Right atrium auricular region (tissue), 2 donors: ENCODE data around the gene TRIO. TPM values are rescaled to one million over a fixed set of nuclear protein-coding genes. Genes with fewer than 3 reads are reported as not detected.

Experiments
- DNase-seq: peaks from one replicate; pipeline ENCODE4 v3.0.0-alpha.2; 2019; ENCODE audit warnings: low spot score
- H3K27ac ChIP-seq, 2 donors: fragments of 200-600 bp; sonication (generic); 1 replicate in 1 of 2; 2 replicates in 1 of 2; pipeline ENCODE4 v1.5.1; 2016 to 2019
- H3K27me3 ChIP-seq, 2 donors: fragments of 200-600 bp; sonication (generic); one replicate each; pipeline versions ENCODE4 v1.5.1 to v1.6.0; 2017 to 2019
- H3K36me3 ChIP-seq: fragments of 200-600 bp; sonication (generic); one replicate; pipeline ENCODE4 v1.5.1; 2016
- H3K4me1 ChIP-seq, 2 donors: fragments of 200-600 bp; sonication (generic); one replicate each; pipeline versions ENCODE4 v1.5.1 to v1.6.0; 2017 to 2019
- H3K4me3 ChIP-seq, 2 donors: fragments of 200-600 bp; sonication (generic); 1 replicate in 1 of 2; 2 replicates in 1 of 2; pipeline ENCODE4 v1.5.1; 2017 to 2019; ENCODE audit warnings: mild to moderate bottlenecking in 1 of 2, moderate library complexity in 1 of 2
- H3K9me3 ChIP-seq, 2 donors: fragments of 200-600 bp; sonication (generic); one replicate each; pipeline ENCODE4 v1.5.1; 2019
- total RNA-seq, 2 donors: library from RNA; depleted of rRNA; stranded (reverse); fragments of >200 nt; gene quantifications; one replicate each; pipeline ENCODE4 v1.1.0, GENCODE V29; 2016
- TF ChIP-seq, protein P1 (sequence below), 2 donors: fragments of 200-600 bp; sonication (generic); IDR thresholded peaks; one replicate each; pipeline ENCODE4 v1.5.1; 2019; ENCODE audit warnings: antibody characterized with exemption in 2 of 2

TRIO gene
- total RNA-seq, 2 donors from 2014 or later = 51.6 to 67.0 TPM

DNA sequence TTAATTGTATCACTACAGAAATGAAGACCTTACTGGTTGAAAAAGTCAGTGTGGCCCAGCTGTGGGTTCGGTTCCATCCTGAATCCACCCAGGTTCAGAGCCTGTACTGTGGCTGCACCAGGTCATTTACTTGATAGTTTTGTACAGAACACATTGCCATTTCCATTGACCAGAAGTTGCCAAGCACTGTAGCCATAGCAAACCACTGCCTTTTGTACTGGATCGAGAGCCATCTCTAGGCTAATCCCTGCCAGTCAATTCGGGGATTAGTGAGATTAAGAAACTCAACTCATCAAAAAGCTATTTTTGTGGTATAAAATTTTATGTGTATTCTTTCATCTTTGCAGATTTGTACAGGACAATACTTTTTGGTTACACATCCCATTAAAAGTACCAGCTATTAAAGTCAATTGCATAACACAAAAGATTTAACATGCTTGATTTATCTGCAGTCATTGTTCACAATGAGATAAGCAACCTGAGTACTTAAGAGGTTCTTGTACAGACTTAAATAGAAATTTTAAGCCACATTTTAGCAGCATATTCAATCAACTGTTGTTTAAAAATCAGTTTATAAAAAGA lies 329.9 kb downstream of the TRIO start:
- H3K4me1 ChIP-seq = no peaks in the 10 kb centered on the region
- no peak overlapping the region for H3K27ac ChIP-seq
- no peak overlapping the region for H3K4me3 ChIP-seq
- TF ChIP-seq, protein P1, sequence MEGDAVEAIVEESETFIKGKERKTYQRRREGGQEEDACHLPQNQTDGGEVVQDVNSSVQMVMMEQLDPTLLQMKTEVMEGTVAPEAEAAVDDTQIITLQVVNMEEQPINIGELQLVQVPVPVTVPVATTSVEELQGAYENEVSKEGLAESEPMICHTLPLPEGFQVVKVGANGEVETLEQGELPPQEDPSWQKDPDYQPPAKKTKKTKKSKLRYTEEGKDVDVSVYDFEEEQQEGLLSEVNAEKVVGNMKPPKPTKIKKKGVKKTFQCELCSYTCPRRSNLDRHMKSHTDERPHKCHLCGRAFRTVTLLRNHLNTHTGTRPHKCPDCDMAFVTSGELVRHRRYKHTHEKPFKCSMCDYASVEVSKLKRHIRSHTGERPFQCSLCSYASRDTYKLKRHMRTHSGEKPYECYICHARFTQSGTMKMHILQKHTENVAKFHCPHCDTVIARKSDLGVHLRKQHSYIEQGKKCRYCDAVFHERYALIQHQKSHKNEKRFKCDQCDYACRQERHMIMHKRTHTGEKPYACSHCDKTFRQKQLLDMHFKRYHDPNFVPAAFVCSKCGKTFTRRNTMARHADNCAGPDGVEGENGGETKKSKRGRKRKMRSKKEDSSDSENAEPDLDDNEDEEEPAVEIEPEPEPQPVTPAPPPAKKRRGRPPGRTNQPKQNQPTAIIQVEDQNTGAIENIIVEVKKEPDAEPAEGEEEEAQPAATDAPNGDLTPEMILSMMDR (IDR thresholded peaks at IDR 0.05) = no peak
- H3K9me3 ChIP-seq = no peaks in the 10 kb centered on the region
- DNase-seq = no peak
- H3K27me3 ChIP-seq = no peaks in the 10 kb centered on the region
- H3K36me3 ChIP-seq = peaks cover 73% of the 10 kb centered on the region

DNA sequence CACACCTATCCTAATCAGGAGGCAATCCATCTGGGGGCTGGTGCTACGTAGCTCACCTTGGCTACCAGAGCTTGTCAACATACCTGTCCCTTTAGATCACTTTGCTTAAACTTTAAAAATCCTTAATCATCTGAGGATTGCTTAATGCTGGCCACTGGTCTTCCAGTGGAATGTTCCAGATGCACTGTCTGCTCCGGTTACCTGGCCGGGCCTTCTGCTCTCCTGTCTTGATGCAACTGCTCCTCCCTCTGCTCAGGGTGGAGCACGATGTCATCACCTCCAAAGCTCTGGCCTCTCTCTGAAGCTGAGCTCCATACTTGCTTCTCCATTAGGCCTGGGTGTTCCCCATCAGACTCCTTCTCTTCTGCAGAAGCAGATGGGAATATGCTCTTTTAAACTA lies 331.9 kb downstream of the TRIO start:
- TF ChIP-seq, protein P1 (IDR thresholded peaks at IDR 0.05) = no peak
- Histone ChIP-seq H3K27me3 (no peaks in the 10 kb centered on the region), H3K4me3 (no peak overlapping the region), H3K36me3 (peaks cover 78% of the 10 kb centered on the region), H3K4me1 (no peaks in the 10 kb centered on the region), H3K27ac (no peak overlapping the region), H3K9me3 (no peaks in the 10 kb centered on the region)
- no peak for DNase-seq

DNA sequence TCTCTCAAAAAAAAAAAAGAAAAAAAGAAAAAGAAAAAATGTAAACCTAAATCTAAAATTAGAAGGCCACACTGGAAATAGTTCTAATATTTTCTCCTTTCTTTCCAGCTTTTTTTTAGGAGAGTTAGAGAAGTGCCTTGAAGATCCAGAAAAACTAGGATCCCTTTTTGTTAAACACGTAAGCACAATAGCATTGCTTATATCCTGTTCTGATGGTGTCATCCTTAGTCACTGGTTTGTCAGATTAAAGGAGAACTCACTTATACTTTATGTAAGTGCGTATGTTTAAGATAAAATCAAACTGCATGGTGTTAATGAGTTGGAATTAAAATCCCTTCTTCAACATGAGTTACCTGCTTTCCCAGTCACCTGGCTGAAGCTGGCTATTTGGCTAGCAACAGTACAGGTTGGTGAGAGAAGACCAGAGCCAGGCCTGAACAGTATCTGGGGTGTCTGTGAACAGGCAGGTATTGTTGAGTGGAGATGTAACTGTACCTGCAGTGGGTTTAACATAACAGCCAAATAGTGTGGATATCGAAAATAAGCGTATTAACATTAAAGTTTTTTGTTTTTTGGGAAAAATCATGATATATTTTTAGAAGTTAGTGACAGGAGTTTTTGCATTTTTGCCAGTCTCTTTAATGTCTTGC lies 333.8 kb downstream of the TRIO start:
- Histone ChIP-seq H3K36me3 (peaks cover 86% of the 10 kb centered on the region), H3K27me3 (no peaks in the 10 kb centered on the region), H3K4me3 (no peak overlapping the region), H3K4me1 (no peaks in the 10 kb centered on the region), H3K27ac (no peak overlapping the region), H3K9me3 (no peaks in the 10 kb centered on the region)
- DNase-seq = no peak
- TF ChIP-seq, protein P1 (IDR thresholded peaks at IDR 0.05) = no peak

DNA sequence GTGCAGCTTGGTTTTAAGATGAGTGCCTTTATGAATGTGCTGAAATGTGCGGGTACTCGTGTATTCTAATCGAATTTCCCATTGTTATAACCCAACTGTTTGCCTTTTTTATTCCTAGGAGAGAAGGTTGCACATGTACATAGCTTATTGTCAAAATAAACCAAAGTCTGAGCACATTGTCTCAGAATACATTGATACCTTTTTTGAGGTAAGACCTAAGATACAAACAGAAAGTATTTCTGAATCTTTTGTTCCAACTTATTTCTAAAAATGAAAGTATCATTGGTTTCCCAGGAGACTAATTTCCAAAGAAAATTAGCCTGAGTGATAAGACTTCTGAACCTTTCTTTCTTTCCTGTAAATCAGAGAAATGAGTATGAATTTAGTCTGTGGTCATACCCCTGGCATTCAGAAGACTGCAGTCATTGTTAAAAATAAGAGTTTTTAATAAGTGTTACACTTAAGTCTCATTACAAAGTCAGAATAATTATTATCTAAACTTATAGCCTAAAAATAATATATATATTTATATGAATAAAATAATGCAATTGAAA lies 336.1 kb downstream of the TRIO start:
- TF ChIP-seq, protein P1 (IDR thresholded peaks at IDR 0.05) = no peak
- no peak for DNase-seq
- H3K27me3 ChIP-seq = no peaks in the 10 kb centered on the region
- peaks cover 90% of the 10 kb centered on the region for H3K36me3 ChIP-seq
- no peak overlapping the region for H3K4me3 ChIP-seq
- no peaks in the 10 kb centered on the region for H3K9me3 ChIP-seq
- no peaks in the 10 kb centered on the region for H3K4me1 ChIP-seq
- no peak overlapping the region for H3K27ac ChIP-seq

DNA sequence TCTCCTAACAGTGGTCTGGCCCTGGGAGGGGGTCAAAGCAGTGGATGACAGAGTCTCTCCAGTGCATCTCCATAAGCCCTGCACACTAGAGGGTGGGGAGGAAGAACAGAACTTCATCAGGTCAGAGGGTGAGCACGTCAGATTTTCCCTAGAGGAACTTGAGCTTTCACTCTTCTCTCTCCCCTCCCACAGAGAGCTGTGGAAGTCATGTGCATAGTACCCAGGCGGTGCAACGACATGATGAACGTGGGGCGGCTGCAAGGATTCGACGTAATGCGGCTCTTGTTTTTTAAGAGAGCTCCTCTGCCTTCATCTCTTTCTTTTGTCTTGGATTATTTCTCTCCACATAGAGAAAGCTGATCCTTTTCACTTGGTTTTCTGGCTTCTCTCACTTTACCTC lies 338.2 kb downstream of the TRIO start:
- no peaks in the 10 kb centered on the region for H3K9me3 ChIP-seq
- peaks cover 89% of the 10 kb centered on the region for H3K36me3 ChIP-seq
- TF ChIP-seq, protein P1 (IDR thresholded peaks at IDR 0.05) = no peak
- H3K4me3 ChIP-seq = no peak overlapping the region
- H3K27ac ChIP-seq = no peak overlapping the region
- H3K27me3 ChIP-seq = no peaks in the 10 kb centered on the region
- no peaks in the 10 kb centered on the region for H3K4me1 ChIP-seq
- no peak for DNase-seq
